ENCODE measurements around the gene PSMB3.
"Not testable (repeated sequence)": the region's sequence is repeated elsewhere in the genome, so short reads cannot be mapped to it uniquely, and the experiment has no call there.

The PSMB3 gene

DNA sequence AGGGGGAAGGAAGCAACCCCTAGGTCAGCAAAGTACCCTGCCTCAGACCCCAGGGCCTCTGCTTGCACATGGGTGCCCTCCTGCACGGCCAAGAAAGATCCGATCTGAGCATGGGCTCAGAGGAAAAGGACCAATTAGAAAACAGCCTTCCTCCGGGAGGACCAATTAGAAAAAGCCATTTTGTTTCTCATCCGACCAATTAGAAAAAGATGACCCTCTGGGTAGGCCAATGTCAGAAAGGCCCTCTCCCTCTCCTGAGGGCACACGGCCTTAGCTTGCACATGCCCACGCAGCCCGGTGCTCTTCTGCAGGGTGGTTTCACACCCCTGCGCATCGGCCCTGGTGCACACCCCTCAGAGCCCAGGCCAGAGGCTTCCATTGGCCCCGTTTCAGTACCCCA lies 27.5 kb upstream of the PSMB3 start:
- no peak for DNase-seq (ENCODE audit: low read depth)
- no peak overlapping the region for H3K4me3 ChIP-seq (ENCODE audit: control insufficient read depth, low read depth, low read length)
- TF ChIP-seq, protein P1, sequence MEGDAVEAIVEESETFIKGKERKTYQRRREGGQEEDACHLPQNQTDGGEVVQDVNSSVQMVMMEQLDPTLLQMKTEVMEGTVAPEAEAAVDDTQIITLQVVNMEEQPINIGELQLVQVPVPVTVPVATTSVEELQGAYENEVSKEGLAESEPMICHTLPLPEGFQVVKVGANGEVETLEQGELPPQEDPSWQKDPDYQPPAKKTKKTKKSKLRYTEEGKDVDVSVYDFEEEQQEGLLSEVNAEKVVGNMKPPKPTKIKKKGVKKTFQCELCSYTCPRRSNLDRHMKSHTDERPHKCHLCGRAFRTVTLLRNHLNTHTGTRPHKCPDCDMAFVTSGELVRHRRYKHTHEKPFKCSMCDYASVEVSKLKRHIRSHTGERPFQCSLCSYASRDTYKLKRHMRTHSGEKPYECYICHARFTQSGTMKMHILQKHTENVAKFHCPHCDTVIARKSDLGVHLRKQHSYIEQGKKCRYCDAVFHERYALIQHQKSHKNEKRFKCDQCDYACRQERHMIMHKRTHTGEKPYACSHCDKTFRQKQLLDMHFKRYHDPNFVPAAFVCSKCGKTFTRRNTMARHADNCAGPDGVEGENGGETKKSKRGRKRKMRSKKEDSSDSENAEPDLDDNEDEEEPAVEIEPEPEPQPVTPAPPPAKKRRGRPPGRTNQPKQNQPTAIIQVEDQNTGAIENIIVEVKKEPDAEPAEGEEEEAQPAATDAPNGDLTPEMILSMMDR (IDR thresholded peaks at IDR 0.05; ENCODE audit: control insufficient read depth, insufficient read depth, low read depth, low read length, missing control alignments): no peak

GRCh38 chr17:38726145-38726544 lies 26.4 kb upstream of the PSMB3 start:
- not testable (repeated sequence) for DNase-seq (ENCODE audit: low read depth); H3K4me3 ChIP-seq (ENCODE audit: control insufficient read depth, low read depth, low read length)

GRCh38 chr17:38727736-38728135 lies 24.8 kb upstream of the PSMB3 start:
- TF ChIP-seq, protein P1 (IDR thresholded peaks at IDR 0.05; ENCODE audit: control insufficient read depth, insufficient read depth, low read depth, low read length, missing control alignments): no peak
- DNase-seq (ENCODE audit: low read depth): no peak
- H3K4me3 ChIP-seq (ENCODE audit: control insufficient read depth, low read depth, low read length): no peak overlapping the region

- no peak overlapping the region for H3K4me3 ChIP-seq (ENCODE audit: control insufficient read depth, low read depth, low read length)
- no peak for DNase-seq (ENCODE audit: low read depth)
- TF ChIP-seq, protein P1 (IDR thresholded peaks at IDR 0.05; ENCODE audit: control insufficient read depth, insufficient read depth, low read depth, low read length, missing control alignments): no peak
These were observed 24.2 kb upstream of the PSMB3 start for GRCh38 chr17:38728290-38728831.

DNA sequence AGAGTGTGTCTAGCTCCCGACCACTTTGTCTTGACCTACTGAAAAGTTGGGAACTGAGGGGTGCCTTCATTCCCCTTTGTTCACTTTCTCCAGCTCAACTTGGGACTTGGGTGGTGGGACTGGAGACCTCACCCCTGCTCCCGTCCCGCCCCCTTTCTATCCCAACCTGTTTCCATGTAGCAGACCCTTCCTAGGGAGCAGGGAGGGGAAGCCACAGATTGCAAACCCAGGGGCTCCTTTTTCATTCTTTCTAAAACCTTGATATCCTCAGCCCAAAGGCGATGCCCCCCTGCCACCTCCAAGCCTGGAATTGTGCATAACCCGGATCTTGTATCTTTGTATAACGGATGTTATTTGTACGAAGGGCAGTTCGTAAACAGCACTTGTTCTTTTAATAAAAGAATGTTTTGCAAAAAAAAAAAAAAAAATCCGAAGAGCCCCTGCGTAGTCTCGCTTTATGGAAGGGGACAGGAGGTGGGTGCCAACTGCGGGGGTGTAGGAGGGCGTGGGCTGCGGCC lies 23.1 kb upstream of the PSMB3 start:
- H3K4me3 ChIP-seq (ENCODE audit: control insufficient read depth, low read depth, low read length): peak overlapping the region; percentile 57
- no peak for DNase-seq (ENCODE audit: low read depth)
- TF ChIP-seq, protein P1 (IDR thresholded peaks at IDR 0.05; ENCODE audit: control insufficient read depth, insufficient read depth, low read depth, low read length, missing control alignments): no peak

GRCh38 chr17:38729886-38730525 lies 22.5 kb upstream of the PSMB3 start, which contains the start of gene CISD3:
CISD3 (plus strand) TSS chr17:38730341; CDS start chr17:38730359, 18 bp downstream.
- TF ChIP-seq, protein P1 (IDR thresholded peaks at IDR 0.05; ENCODE audit: control insufficient read depth, insufficient read depth, low read depth, low read length, missing control alignments): peak; percentile 19
- DNase-seq (ENCODE audit: low read depth): no peak
- peak within 1 kb of the TSS; percentile 84 for H3K4me3 ChIP-seq (ENCODE audit: control insufficient read depth, low read depth, low read length)
